ENCODE data around the gene STEAP4. TPM values are rescaled to one million over a fixed set of nuclear protein-coding genes. Genes with fewer than 3 reads are reported as not detected.

Gene STEAP4
- polyA plus RNA-seq = 1 to 10 TPM; 3.7 to 6.2 TPM

DNA sequence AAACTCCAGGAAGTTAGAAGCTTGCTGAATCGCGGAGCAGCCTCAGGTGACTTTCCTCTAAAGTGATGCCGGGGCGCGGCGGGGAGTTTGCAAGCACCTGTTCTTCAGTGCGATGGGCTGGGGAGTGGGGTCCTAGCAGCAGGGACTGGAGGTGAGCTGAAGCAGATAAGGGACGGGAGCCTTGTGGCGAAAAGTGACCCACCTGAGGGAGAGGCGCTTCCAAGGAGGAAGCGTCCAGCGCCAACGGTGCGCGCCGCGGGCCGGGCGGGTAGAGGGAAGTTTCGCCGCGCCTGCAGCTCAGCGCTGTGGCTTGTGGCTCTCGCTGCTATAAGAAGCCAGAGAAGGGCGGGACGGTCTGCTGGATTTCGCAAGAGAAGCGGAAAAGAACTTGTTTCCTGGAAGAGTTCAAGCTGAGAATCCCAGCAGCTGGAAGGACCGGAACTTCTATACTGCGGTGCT, at the start of gene STEAP4:
Gene STEAP4 (minus strand): TSS at position 305 of the 459 bp plus-strand sequence. CDS start 22,625 bp downstream, outside the sequence.
- Histone ChIP-seq H3K4me1 (ENCODE audit: control insufficient read depth in 2 of 2, insufficient read depth in 2 of 2, low read length in 1 of 2) (no peaks in the 10 kb centered on the region), H3K27ac (ENCODE audit: low read depth in 2 of 2, low read length in 1 of 2) (peak within 1 kb of the TSS; percentile 56 to 68), H3K9me3 (ENCODE audit: control insufficient read depth in 2 of 2, insufficient read depth in 1 of 2, low read depth in 1 of 2, low read length in 1 of 2) (no peaks in the 10 kb centered on the region), H3K4me3 (ENCODE audit: low read depth in 1 of 2, low read length in 2 of 2) (peak within 1 kb of the TSS; percentile 50), H3K27me3 (ENCODE audit: control insufficient read depth in 1 of 2, insufficient read depth in 2 of 2, low read length in 2 of 2) (no peaks in the 10 kb centered on the region), H3K36me3 (ENCODE audit: control insufficient read depth in 2 of 2, insufficient read depth in 2 of 2, low read length in 1 of 2) (no peaks in the 10 kb centered on the region)
- WGBS, 2 donors = 4% methylated on average over 30 of the region's 30 CpGs

DNA sequence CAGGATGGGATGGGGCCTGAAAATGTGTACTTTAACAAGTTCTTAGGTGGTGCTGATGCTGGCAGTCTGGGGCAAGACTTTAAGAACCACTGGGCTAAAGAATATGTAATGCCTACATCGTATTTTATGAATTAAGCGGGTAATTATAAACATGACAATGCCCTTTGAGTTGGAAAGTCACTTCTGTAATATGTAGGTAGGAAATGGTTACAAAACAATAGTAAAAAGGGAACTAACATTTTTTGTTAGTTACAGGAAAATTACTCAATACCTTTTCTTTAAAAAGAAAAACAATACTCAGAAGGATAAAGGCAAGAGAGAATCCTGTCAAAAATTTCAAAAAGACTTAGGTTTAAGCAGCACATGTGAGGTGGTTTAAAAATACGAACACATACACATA, 48.3 kb upstream of the STEAP4 start:
- Histone ChIP-seq H3K27me3 (ENCODE audit: control insufficient read depth in 1 of 2, insufficient read depth in 2 of 2, low read length in 2 of 2) (no peaks in the 10 kb centered on the region), H3K9me3 (ENCODE audit: control insufficient read depth in 2 of 2, insufficient read depth in 1 of 2, low read depth in 1 of 2, low read length in 1 of 2) (no peaks in the 10 kb centered on the region), H3K4me3 (ENCODE audit: low read depth in 1 of 2, low read length in 2 of 2) (no peak overlapping the region), H3K27ac (ENCODE audit: low read depth in 2 of 2, low read length in 1 of 2) (no peak overlapping the region), H3K4me1 (ENCODE audit: control insufficient read depth in 2 of 2, insufficient read depth in 2 of 2, low read length in 1 of 2) (no peaks in the 10 kb centered on the region), H3K36me3 (ENCODE audit: control insufficient read depth in 2 of 2, insufficient read depth in 2 of 2, low read length in 1 of 2) (no peaks in the 10 kb centered on the region)
- WGBS, 2 donors = 77% methylated on average over 3 of the region's 3 CpGs

DNA sequence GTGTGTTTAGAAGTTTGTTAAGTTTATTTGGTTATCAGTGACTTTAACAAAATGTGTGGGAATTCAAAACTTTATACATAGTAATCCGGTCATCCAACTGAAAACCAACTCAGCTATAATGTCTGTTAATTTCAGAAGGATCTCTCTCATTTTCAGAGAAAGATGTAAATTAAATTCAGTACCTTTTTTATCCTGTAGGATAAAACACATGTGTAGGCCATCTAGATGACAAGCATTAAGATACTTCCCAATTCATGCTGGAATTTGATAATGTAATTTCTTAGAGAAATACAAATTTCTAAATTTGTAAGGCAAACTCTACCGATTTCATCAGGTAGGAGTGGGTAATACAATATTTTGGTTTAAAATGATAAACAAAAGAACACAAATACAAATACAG, 43.4 kb upstream of the STEAP4 start:
- Histone ChIP-seq H3K4me3 (ENCODE audit: low read depth in 1 of 2, low read length in 2 of 2) (no peak overlapping the region), H3K27ac (ENCODE audit: low read depth in 2 of 2, low read length in 1 of 2) (no peak overlapping the region), H3K36me3 (ENCODE audit: control insufficient read depth in 2 of 2, insufficient read depth in 2 of 2, low read length in 1 of 2) (no peaks in the 10 kb centered on the region), H3K4me1 (ENCODE audit: control insufficient read depth in 2 of 2, insufficient read depth in 2 of 2, low read length in 1 of 2) (no peaks in the 10 kb centered on the region), H3K9me3 (ENCODE audit: control insufficient read depth in 2 of 2, insufficient read depth in 1 of 2, low read depth in 1 of 2, low read length in 1 of 2) (no peaks in the 10 kb centered on the region), H3K27me3 (ENCODE audit: control insufficient read depth in 1 of 2, insufficient read depth in 2 of 2, low read length in 2 of 2) (no peaks in the 10 kb centered on the region)
- 93 to 94% methylated on average over 2 of the region's 2 CpGs for WGBS, 2 donors

DNA sequence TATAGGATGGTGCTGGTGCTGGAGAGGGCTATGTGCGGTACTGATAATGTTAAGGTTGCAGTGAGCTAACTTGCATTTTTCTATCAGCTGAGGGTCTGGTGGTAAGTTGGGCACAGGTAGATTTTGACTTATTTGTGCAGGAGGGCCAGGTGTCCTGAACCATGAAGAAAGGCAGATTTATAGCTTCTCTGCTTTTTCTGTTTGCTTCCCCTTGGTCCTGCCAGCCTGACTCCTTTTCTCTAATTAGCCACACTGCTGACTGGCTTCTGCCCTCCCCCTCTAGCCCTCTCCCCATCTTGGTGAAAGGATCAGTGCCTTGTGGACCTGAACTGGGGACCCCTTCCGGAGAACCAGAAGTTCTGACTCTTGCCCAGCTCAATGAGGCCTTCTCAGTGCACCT, 40.8 kb upstream of the STEAP4 start:
- 94 to 96% methylated on average over 2 of the region's 2 CpGs for WGBS, 2 donors
- Histone ChIP-seq H3K9me3 (ENCODE audit: control insufficient read depth in 2 of 2, insufficient read depth in 1 of 2, low read depth in 1 of 2, low read length in 1 of 2) (no peaks in the 10 kb centered on the region), H3K4me3 (ENCODE audit: low read depth in 1 of 2, low read length in 2 of 2) (no peak overlapping the region), H3K27ac (ENCODE audit: low read depth in 2 of 2, low read length in 1 of 2) (no peak overlapping the region), H3K36me3 (ENCODE audit: control insufficient read depth in 2 of 2, insufficient read depth in 2 of 2, low read length in 1 of 2) (no peaks in the 10 kb centered on the region), H3K27me3 (ENCODE audit: control insufficient read depth in 1 of 2, insufficient read depth in 2 of 2, low read length in 2 of 2) (no peaks in the 10 kb centered on the region), H3K4me1 (ENCODE audit: control insufficient read depth in 2 of 2, insufficient read depth in 2 of 2, low read length in 1 of 2) (no peaks in the 10 kb centered on the region)

DNA sequence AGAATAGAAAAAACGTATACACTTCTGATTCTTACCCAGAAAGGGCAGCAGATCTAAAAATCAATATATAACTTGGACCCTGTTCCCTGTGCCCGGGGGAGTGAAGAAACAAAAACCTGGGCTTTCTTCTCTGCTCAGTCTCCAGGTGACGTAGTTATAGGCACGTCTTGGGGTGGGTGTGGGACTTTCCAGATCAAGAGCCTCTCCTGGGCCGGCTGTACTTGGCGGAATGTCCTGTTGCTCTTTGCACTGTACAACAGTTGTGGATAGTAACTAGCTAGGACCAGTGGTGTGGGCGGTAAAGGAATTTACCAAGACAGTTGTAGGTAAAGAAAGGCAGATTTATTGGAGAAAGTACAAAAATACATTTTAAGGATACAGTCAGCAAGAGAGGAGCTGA, 40.4 kb upstream of the STEAP4 start:
- no peaks in the 10 kb centered on the region for H3K27me3 ChIP-seq (ENCODE audit: control insufficient read depth in 1 of 2, insufficient read depth in 2 of 2, low read length in 2 of 2)
- H3K4me3 ChIP-seq (ENCODE audit: low read depth in 1 of 2, low read length in 2 of 2) = no peak overlapping the region
- no peaks in the 10 kb centered on the region for H3K4me1 ChIP-seq (ENCODE audit: control insufficient read depth in 2 of 2, insufficient read depth in 2 of 2, low read length in 1 of 2)
- no peak overlapping the region for H3K27ac ChIP-seq (ENCODE audit: low read depth in 2 of 2, low read length in 1 of 2)
- 61 to 62% methylated on average over 7 of the region's 7 CpGs for WGBS, 2 donors
- no peaks in the 10 kb centered on the region for H3K9me3 ChIP-seq (ENCODE audit: control insufficient read depth in 2 of 2, insufficient read depth in 1 of 2, low read depth in 1 of 2, low read length in 1 of 2)
- no peaks in the 10 kb centered on the region for H3K36me3 ChIP-seq (ENCODE audit: control insufficient read depth in 2 of 2, insufficient read depth in 2 of 2, low read length in 1 of 2)

DNA sequence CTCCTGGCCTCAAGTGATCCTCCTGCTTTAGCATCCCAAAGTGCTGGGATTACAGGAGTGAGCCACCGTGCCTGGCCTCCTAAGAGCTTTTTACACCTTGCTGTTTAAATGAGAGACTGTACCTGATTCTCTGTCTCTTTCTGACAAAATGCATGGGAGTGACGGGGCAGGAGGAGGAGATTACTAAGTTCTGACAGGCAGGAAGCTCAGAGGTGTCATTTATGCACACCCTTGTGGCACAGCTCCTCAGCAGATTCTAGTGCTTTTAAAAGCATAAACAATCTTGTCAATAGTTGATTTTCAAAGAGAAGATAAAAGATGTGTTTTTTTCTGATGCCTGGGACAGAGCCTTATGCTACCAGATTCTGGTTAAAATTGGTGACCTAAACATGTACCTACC, 39.7 kb upstream of the STEAP4 start:
- Histone ChIP-seq H3K9me3 (ENCODE audit: control insufficient read depth in 2 of 2, insufficient read depth in 1 of 2, low read depth in 1 of 2, low read length in 1 of 2) (no peaks in the 10 kb centered on the region), H3K36me3 (ENCODE audit: control insufficient read depth in 2 of 2, insufficient read depth in 2 of 2, low read length in 1 of 2) (no peaks in the 10 kb centered on the region), H3K27ac (ENCODE audit: low read depth in 2 of 2, low read length in 1 of 2) (no peak overlapping the region), H3K4me3 (ENCODE audit: low read depth in 1 of 2, low read length in 2 of 2) (no peak overlapping the region), H3K4me1 (ENCODE audit: control insufficient read depth in 2 of 2, insufficient read depth in 2 of 2, low read length in 1 of 2) (no peaks in the 10 kb centered on the region), H3K27me3 (ENCODE audit: control insufficient read depth in 1 of 2, insufficient read depth in 2 of 2, low read length in 2 of 2) (no peaks in the 10 kb centered on the region)
- 74 to 75% methylated on average over 2 of the region's 2 CpGs for WGBS, 2 donors

DNA sequence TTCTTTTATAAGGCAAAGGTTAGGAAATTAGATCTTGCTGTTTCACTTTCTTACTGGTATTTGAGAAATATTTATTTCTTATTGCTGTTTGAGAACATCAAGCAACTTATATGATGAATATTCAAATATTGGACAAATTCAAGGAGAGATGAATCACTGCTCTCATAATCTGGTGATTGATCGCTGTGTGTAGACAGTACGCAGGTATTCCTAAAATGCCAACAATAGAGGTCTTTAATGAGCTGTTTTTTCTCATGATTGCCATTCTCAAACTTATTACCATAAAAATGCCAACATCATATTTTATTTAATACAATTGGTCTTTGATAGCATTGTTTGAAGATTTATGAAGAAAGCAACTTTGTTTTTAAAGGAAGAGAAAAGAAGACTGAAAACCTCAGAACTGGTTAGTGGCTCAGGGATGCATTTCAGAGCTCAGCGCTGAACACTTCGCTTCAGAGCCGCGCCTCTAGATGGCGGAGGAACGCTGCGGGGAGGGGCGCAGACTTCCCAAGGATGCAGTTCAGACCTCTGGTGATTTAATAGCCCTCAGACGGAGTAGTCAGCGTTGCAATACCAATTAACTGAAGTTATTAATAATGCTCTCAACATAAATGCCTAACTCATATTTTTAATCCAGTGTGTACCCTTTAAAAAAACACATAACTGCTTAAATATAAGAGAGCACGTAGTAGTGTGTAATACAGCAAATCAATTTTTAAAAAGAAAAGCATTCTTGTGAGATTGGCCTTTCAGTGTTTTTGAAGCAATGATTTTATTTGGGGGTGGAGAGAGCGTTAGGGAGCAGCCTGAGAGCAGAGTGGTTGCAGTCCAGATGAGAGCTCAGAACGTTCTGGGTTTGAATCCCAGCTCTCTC, 38.5 kb upstream of the STEAP4 start:
- Histone ChIP-seq H3K27me3 (ENCODE audit: control insufficient read depth in 1 of 2, insufficient read depth in 2 of 2, low read length in 2 of 2) (no peaks in the 10 kb centered on the region), H3K4me1 (ENCODE audit: control insufficient read depth in 2 of 2, insufficient read depth in 2 of 2, low read length in 1 of 2) (no peaks in the 10 kb centered on the region), H3K9me3 (ENCODE audit: control insufficient read depth in 2 of 2, insufficient read depth in 1 of 2, low read depth in 1 of 2, low read length in 1 of 2) (no peaks in the 10 kb centered on the region), H3K36me3 (ENCODE audit: control insufficient read depth in 2 of 2, insufficient read depth in 2 of 2, low read length in 1 of 2) (no peaks in the 10 kb centered on the region), H3K27ac (ENCODE audit: low read depth in 2 of 2, low read length in 1 of 2) (no peak overlapping the region), H3K4me3 (ENCODE audit: low read depth in 1 of 2, low read length in 2 of 2) (no peak overlapping the region)
- 27 to 30% methylated on average over 15 of the region's 15 CpGs for WGBS, 2 donors

DNA sequence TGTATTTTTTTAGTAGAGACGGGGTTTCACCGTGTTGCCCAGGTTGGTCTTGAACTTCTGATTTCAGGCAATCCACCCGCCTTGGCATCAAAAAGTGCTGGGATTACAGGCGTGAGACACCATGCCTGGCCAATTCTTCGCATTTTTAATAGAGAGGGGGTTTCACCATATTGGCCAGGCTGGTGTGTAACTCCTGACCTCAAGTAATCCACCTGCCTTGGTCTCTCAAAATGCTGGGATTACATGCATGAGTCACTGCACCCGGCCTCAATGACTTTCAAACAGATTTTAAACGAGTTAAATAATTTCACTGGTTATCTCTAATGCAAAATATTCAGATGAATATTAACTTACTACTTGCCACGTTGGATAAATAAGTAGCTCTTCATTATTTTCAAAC, 37.6 kb upstream of the STEAP4 start:
- H3K4me3 ChIP-seq (ENCODE audit: low read depth in 1 of 2, low read length in 2 of 2) = no peak overlapping the region
- no peaks in the 10 kb centered on the region for H3K9me3 ChIP-seq (ENCODE audit: control insufficient read depth in 2 of 2, insufficient read depth in 1 of 2, low read depth in 1 of 2, low read length in 1 of 2)
- H3K27me3 ChIP-seq (ENCODE audit: control insufficient read depth in 1 of 2, insufficient read depth in 2 of 2, low read length in 2 of 2) = no peaks in the 10 kb centered on the region
- H3K36me3 ChIP-seq (ENCODE audit: control insufficient read depth in 2 of 2, insufficient read depth in 2 of 2, low read length in 1 of 2) = no peaks in the 10 kb centered on the region
- H3K4me1 ChIP-seq (ENCODE audit: control insufficient read depth in 2 of 2, insufficient read depth in 2 of 2, low read length in 1 of 2) = no peaks in the 10 kb centered on the region
- 81 to 82% methylated on average over 8 of the region's 8 CpGs for WGBS, 2 donors
- H3K27ac ChIP-seq (ENCODE audit: low read depth in 2 of 2, low read length in 1 of 2) = no peak overlapping the region

DNA sequence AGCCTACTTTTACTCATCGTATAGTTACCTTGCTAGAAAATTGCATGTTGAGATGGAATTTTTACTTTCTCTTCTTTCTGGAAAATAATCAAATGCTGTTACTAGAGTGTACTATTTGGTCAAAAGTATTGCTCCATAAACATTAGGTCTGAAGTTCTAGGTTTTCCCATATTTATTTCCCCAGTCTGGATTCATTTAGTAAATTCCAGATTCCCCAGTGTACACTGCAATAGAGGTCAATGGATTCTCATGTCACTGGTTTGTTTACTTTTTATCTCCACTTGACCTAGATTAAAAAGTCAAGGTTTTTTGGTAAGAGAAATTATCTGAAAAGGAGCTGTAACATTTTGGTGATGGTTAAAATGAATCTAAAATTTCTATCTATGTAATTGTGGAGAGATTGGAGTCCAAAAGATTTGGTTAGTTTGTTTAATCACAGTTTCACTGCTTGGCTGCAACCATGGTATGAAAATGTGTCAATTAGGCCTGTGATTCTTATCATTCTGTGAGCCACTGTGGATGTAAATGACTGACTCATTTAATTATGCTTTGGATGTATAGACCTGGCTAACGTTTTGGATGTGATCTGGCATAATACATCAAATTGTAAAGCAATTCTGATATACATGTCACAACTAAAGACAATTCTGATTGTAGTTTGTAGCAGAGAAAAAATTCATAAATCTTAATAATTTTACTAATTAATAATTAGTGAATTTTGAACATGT, 32.7 kb upstream of the STEAP4 start:
- no peaks in the 10 kb centered on the region for H3K36me3 ChIP-seq (ENCODE audit: control insufficient read depth in 2 of 2, insufficient read depth in 2 of 2, low read length in 1 of 2)
- H3K9me3 ChIP-seq (ENCODE audit: control insufficient read depth in 2 of 2, insufficient read depth in 1 of 2, low read depth in 1 of 2, low read length in 1 of 2) = no peaks in the 10 kb centered on the region
- no peak overlapping the region for H3K27ac ChIP-seq (ENCODE audit: low read depth in 2 of 2, low read length in 1 of 2)
- no peaks in the 10 kb centered on the region for H3K4me1 ChIP-seq (ENCODE audit: control insufficient read depth in 2 of 2, insufficient read depth in 2 of 2, low read length in 1 of 2)
- no peaks in the 10 kb centered on the region for H3K27me3 ChIP-seq (ENCODE audit: control insufficient read depth in 1 of 2, insufficient read depth in 2 of 2, low read length in 2 of 2)
- 50 to 70% methylated on average over 2 of the region's 2 CpGs for WGBS, 2 donors
- H3K4me3 ChIP-seq (ENCODE audit: low read depth in 1 of 2, low read length in 2 of 2) = no peak overlapping the region

All from esophagus (tissue), 2 donors.